Chondrocyte (in vitro differentiated cells): ENCODE results near the gene RNF31. TPM values are rescaled to one million over a fixed set of nuclear protein-coding genes. Genes with fewer than 3 reads are reported as not detected.

Experiments used
- DNase-seq: peaks from one replicate; pipeline ENCODE4 v3.0.0; 2021; ENCODE audit warnings: mixed read lengths, low spot score
- H3K27ac Mint-ChIP-seq: one replicate; pipeline ENCODE4 v1.8.0; 2021; ENCODE audit warnings: mild to moderate bottlenecking, moderate library complexity, mixed read lengths; ENCODE audit not compliant: unreplicated experiment
- H3K27me3 Mint-ChIP-seq: 2 replicates; pipeline ENCODE4 v1.8.0; 2021; ENCODE audit warnings: low read depth, mixed read lengths
- H3K36me3 Mint-ChIP-seq: 2 replicates; pipeline ENCODE4 v1.8.0; 2021; ENCODE audit warnings: low read depth, mixed read lengths
- H3K4me1 Mint-ChIP-seq: 2 replicates; pipeline ENCODE4 v1.8.0; 2021; ENCODE audit warnings: low read depth, mild to moderate bottlenecking, mixed read lengths
- H3K4me3 Mint-ChIP-seq: one replicate; pipeline ENCODE4 v1.8.0; 2021; ENCODE audit warnings: mild to moderate bottlenecking, moderate library complexity, mixed read lengths; ENCODE audit not compliant: unreplicated experiment
- H3K9me3 Mint-ChIP-seq: 2 replicates; pipeline ENCODE4 v1.8.0; 2021; ENCODE audit warnings: low read depth, mixed read lengths
- total RNA-seq: library from RNA; stranded (reverse); gene quantifications from 3 replicates; pipeline ENCODE4 v1.2.1, GENCODE V29; 2021
- TF ChIP-seq, protein P1 (sequence below): fragments of 200-600 bp; sonication (generic); IDR thresholded peaks from 2 replicates; pipeline ENCODE4 v1.5.0; 2021; ENCODE audit warnings: antibody characterized with exemption, mild to moderate bottlenecking, moderate library complexity

The RNF31 gene
- total RNA-seq, 1 donor from 2014 or later = 45.8 TPM

DNA sequence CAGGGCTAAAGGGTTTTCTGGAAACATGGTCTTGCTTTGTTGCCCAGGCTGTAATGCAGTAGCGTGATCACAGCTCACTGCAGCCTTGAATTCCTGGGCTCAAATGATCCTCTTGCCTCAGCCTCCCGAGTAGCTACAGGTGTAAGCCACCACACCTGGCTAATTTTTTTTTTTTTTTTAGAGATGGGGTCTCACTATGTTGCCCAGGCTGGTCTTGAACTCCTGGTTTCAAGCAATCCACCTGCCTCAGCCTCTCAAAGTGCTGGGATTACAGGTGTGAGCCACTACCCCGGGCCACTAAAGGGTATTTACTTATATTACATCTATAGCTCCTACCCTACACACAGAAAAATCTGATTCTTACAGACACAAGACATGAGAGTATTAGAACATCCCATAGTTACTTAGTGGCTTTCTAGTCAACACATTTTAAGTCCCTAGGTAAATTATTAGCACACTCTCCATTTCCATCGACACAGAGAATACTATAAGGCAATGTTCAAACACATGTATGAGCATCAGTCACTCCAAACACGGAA, 38.9 kb upstream of the RNF31 start:
- no peaks in the 10 kb centered on the region for H3K9me3 Mint-ChIP-seq
- DNase-seq = no peak
- TF ChIP-seq, protein P1, sequence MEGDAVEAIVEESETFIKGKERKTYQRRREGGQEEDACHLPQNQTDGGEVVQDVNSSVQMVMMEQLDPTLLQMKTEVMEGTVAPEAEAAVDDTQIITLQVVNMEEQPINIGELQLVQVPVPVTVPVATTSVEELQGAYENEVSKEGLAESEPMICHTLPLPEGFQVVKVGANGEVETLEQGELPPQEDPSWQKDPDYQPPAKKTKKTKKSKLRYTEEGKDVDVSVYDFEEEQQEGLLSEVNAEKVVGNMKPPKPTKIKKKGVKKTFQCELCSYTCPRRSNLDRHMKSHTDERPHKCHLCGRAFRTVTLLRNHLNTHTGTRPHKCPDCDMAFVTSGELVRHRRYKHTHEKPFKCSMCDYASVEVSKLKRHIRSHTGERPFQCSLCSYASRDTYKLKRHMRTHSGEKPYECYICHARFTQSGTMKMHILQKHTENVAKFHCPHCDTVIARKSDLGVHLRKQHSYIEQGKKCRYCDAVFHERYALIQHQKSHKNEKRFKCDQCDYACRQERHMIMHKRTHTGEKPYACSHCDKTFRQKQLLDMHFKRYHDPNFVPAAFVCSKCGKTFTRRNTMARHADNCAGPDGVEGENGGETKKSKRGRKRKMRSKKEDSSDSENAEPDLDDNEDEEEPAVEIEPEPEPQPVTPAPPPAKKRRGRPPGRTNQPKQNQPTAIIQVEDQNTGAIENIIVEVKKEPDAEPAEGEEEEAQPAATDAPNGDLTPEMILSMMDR = no peak
- peaks cover 14% of the 10 kb centered on the region for H3K4me1 Mint-ChIP-seq
- peak overlapping the region; percentile 74 for H3K27ac Mint-ChIP-seq
- H3K36me3 Mint-ChIP-seq = peaks cover 7% of the 10 kb centered on the region
- no peaks in the 10 kb centered on the region for H3K27me3 Mint-ChIP-seq
- no peak overlapping the region for H3K4me3 Mint-ChIP-seq

DNA sequence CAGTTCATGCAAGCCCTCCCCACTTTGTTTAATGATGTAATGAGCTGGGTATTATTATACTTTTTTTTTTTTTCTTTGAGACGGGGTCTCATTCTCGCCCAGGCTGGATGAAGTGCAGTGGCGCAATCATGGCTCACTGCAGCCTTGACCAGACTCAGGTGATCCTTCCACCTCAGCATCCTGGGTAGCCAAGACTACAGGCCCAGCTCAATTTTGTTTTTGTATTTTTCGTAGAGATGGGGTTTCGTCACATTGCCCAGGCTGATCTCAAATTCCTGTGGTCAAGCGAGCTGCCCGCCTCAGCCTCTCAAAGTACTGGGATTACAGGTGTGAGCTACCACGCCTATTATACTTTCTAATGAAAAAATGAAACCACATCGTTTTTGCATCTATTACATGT, 37.2 kb upstream of the RNF31 start:
- Mint-ChIP-seq H3K4me1 (peaks cover 18% of the 10 kb centered on the region), H3K27me3 (no peaks in the 10 kb centered on the region), H3K4me3 (no peak overlapping the region), H3K27ac (no peak overlapping the region), H3K9me3 (no peaks in the 10 kb centered on the region), H3K36me3 (peaks cover 1% of the 10 kb centered on the region)
- DNase-seq = no peak
- TF ChIP-seq, protein P1 = no peak

DNA sequence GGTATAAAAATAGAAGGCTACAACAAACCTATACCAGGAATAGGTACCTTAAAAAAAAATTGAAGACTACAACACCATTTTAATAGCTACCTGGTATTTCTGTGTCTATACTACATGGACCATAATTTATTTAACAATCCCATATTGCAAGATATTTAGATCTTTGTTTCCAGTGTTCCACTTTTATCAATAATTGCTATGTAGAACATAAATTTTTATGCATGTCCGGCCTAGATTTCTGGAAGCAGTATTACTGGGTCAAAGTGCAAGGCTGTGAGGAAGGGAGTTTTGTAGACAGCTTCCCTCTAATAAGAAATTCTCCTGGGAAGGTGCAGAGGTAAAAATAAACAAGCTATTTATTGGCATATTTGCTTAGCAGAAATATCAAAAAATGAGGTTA, 36.8 kb upstream of the RNF31 start:
- H3K4me1 Mint-ChIP-seq = peaks cover 22% of the 10 kb centered on the region
- no peaks in the 10 kb centered on the region for H3K27me3 Mint-ChIP-seq
- H3K27ac Mint-ChIP-seq = no peak overlapping the region
- no peak for DNase-seq
- H3K4me3 Mint-ChIP-seq = no peak overlapping the region
- H3K36me3 Mint-ChIP-seq = no peaks in the 10 kb centered on the region
- no peaks in the 10 kb centered on the region for H3K9me3 Mint-ChIP-seq
- TF ChIP-seq, protein P1 = no peak

DNA sequence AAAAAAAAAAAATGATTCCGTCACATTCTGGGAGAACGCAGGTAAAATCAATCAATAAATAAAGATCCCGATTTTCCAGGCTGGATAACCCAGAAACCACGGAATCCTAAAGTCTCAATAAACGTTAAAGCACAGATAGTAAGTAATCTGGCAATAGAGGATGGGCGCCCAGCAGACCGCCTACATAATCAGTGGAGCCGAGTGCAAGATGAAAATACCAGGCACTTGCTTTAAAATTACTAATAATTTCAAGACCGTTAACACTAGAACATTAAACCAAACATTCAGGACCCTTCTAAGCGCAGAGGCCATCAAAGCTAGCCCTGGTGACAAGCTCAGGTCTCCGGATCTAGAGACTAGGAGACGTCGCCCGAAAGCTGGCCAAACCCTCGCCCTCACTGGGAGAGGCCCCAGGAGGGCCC, 33.9 kb upstream of the RNF31 start:
- no peak for DNase-seq
- Mint-ChIP-seq H3K4me3 (peak overlapping the region; percentile 93), H3K27me3 (no peaks in the 10 kb centered on the region), H3K9me3 (no peaks in the 10 kb centered on the region), H3K36me3 (peaks cover 5% of the 10 kb centered on the region), H3K4me1 (peaks cover 28% of the 10 kb centered on the region), H3K27ac (peak overlapping the region; percentile 99)
- TF ChIP-seq, protein P1 = no peak

DNA sequence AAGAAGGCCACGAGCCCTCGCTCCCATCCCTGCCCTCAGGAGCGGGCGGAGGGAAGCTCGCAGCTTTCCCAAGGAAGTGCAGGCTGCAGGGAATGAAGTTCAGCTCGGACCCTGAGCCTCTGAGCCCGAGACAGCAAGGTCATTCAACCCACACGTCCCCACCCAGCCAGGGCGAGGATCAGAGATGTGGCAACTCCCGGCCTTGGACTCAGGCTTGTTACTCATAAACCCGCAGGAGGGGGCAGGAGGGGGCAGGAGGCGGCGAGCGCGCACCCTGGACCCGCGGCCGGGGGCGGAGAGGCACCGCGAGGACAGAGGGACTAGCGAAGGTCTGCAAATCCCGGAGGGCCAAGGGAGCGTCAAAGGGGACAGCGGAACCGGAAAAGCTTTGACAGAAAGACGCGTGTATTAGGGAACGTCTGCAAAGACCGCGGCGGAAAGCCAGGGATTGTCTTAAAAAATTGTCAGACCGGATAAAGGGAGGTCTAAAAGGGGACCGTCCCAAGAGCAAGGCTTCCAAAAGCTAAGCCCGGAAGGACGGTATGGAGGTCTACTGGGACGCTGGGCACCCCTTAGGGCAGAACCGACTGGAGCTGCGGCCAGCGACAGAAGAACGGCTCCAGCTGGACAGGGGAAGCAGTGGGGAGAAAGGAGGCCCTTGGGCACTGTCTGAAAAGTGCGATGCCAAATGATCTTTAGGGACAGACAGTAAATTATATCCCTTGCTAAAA, 33.3 kb upstream of the RNF31 start:
- DNase-seq = no peak
- no peaks in the 10 kb centered on the region for H3K27me3 Mint-ChIP-seq
- H3K4me1 Mint-ChIP-seq = peaks cover 22% of the 10 kb centered on the region
- H3K4me3 Mint-ChIP-seq = peak overlapping the region; percentile 93
- TF ChIP-seq, protein P1 = peak; percentile 29
- H3K36me3 Mint-ChIP-seq = peaks cover 11% of the 10 kb centered on the region
- H3K9me3 Mint-ChIP-seq = no peaks in the 10 kb centered on the region
- peak overlapping the region; percentile 99 for H3K27ac Mint-ChIP-seq
